Activated CD8-positive, alpha-beta memory T cell treated with anti-CD3 and anti-CD28 coated beads, Interleukin-2, amount 50 U/mL, for 4 hours (primary cell): ENCODE measurements around the gene OR5AN1.
"Not testable (repeated sequence)": the region's sequence is repeated elsewhere in the genome, so short reads cannot be mapped to it uniquely, and the experiment has no call there.

ENCODE experiments used
- DNase-seq: peaks from one replicate; pipeline ENCODE4 v3.0.0-alpha.2; 2020

Gene OR5AN1, protein sequence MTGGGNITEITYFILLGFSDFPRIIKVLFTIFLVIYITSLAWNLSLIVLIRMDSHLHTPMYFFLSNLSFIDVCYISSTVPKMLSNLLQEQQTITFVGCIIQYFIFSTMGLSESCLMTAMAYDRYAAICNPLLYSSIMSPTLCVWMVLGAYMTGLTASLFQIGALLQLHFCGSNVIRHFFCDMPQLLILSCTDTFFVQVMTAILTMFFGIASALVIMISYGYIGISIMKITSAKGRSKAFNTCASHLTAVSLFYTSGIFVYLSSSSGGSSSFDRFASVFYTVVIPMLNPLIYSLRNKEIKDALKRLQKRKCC

DNA sequence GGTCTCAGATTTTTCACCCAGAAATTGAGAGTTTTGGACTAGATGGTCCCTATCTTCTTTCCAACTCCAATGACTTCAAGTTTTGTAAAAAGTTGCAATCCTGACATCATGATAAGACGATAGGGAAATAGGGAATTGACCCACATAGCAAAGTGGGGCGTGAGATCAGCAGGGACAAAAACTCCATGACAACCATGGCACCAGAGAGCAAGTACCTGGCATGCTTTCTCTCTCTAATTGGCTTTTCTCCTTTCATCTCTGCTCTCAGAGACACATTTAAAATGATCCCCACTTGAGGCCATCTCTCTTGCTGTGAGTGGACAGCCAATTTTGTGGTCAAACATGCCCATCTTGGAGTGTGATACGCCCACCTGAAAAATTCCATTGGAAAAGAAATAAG, at the start of gene OR5AN1:
TSS of gene OR5AN1 (plus strand) at position 301 of the 400 bp plus-strand sequence. CDS start 5,564 bp downstream, outside the sequence.
- DNase-seq, result no peak

DNA sequence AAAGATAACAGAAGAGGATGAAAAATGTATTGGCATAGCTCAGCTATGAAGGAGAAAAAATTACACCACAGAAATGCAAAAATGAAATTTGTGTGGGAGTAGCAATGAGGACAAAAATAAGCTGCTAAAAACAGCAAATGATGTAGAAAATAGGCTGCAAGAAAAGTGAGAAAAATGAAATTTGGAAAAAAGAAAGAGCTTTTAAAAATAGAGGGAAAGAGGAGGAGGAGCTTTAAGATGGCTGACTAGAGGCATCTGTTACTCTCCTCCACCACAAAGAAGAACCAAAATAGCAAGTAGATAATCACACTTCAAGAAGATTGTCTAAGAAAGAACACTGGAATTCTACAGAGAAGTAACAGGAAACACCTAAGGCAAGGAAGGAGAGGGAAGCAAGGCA, 23.7 kb upstream of the OR5AN1 start:
- DNase-seq, result no peak

DNA sequence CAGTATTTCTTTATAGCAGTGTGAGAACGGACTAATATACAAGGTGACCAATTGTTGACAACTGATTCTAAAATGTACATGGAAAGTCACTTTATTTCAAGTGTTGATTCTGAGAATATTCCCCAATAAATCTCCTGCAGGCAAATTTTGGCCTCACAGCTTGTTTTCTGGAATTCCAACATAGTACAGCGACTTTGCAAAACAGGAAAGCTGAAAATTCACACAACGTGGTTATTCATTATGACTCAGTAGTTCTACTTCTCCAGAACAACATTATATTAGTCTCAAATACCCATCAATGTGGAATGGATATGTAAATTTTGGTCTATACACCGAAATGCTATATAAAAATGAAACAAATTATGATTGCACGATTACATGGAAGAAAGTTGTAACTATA, 22.5 kb upstream of the OR5AN1 start:
- DNase-seq, result no peak

DNA sequence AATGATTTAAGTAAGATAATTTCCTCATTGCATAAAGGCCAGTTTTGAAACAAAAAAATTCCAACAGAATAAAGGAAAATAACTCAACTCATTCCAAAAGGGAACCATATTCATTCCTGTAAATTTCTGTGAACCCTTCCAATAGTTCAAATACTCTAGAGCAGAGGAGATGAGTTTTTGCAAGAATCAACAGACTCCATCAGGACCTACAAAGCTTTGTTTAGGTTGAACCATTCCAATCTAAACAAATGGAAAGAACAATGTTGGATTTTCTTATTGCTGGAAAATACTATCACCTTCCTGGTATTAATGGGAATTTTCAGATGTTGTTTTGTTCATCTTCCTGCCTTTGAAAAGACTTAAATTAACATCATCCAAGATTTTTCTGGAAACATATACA, 21.8 kb upstream of the OR5AN1 start:
- DNase-seq, result no peak

DNA sequence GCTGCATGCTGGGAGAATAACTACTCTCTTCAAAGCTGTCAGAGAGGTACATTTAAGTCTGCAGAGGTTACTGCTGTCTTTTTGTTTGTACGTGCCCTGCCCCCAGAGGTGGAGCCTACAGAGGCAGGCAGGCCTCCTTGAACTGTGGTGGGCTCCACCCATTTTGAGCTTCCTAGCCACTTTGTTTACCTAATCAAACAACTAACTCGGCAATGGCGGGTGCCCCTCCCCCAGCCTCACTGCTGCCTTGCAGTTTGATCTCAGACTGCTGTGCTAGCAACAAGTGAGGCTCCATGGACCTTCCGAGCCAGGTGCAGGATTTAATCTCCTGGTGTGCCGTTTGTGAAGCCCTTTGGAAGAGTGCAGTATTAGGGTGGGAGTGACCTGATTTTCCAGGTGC, 9.0 kb upstream of the OR5AN1 start:
- not testable (repeated sequence) for DNase-seq

DNA sequence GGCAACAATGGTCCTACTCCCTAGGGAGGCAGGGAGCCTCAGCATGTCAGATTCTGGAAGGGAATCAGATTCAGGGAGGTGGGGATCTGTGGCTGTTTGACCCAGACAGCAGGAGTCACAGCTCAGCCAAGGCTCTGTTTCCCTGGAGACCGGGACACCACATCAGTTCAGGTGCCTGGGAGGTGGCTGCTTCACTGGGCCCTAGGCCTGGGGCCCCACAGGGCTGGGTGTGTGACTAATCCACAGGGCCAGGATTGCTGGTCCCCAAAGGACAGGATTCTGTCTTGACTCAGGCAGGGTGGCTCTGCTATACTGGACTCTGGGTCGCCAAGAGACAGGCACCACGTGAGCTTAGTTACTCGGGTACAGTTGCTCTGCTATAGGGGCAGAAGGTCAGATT, 3.5 kb upstream of the OR5AN1 start:
- DNase-seq, result no peak

DNA sequence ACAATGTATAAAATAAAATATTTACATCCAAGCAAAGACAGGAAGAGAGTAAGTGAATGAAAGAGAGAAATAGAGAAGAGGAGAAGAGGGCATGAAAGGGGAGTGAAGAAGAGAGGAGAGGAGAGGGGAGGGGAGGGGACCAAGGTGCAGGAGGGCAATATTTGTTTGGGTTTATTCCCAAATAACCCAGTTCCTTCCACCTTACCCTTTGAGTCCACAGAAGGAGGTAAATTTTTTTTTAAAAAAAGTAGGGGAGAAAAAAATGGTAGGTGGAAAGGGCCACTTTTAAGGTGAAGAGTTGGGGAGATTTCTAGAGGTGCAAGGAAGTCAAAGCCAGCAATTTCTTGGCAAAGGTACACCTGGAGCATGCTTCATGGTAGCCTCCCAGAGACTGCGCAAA, 2.1 kb upstream of the OR5AN1 start:
- DNase-seq, result no peak

DNA sequence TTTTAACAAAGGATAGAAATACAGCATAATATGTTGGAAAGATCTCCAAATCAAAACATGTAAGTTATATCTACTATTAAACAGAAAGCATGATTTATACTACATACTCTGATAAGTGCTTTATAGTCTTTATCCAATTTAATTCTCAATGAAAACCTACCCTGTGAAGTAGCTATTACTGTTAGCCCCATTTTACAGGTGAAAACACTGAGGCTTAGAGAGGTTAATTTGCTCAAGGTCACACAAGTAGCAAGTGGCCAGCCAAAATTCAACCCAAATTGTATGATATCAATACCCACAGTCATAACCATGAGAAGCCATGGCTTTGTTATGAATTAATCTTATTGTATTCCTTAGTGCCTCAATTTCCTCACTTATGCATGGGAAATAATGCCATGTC, 675 bp upstream of the OR5AN1 start:
- no peak for DNase-seq

DNA sequence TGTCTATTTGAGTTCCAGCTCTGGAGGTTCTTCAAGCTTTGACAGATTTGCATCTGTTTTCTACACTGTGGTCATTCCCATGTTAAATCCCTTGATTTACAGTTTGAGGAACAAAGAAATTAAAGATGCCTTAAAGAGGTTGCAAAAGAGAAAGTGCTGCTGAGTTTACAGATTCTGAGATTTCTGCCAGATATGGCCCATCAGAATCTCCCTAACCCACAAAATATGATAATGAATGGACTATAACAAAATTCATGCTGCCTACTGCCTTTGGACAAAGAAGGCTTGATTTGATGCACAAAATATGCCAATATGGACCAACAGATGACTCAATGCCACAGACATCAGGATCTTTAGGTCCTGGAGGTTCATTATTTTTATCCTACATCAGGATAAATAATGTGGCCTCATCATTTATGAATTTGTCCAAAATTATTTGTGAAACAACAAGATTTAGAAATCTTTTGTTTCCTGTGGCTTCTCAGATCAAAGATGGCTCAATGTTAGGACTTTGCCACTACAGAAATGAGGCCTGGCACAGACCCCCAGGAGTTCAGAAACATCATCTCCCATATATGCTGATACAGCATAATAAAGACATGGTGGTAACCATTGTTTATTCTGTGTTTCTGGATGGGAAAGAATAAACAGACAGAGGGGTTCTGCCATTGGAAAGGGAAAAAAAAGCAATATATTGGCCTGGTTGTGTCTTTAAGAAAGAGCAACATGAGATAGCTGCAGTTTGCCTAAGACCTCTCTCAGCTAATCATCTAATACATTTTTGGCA, 6.7 kb downstream of the OR5AN1 start:
- DNase-seq, result no peak

DNA sequence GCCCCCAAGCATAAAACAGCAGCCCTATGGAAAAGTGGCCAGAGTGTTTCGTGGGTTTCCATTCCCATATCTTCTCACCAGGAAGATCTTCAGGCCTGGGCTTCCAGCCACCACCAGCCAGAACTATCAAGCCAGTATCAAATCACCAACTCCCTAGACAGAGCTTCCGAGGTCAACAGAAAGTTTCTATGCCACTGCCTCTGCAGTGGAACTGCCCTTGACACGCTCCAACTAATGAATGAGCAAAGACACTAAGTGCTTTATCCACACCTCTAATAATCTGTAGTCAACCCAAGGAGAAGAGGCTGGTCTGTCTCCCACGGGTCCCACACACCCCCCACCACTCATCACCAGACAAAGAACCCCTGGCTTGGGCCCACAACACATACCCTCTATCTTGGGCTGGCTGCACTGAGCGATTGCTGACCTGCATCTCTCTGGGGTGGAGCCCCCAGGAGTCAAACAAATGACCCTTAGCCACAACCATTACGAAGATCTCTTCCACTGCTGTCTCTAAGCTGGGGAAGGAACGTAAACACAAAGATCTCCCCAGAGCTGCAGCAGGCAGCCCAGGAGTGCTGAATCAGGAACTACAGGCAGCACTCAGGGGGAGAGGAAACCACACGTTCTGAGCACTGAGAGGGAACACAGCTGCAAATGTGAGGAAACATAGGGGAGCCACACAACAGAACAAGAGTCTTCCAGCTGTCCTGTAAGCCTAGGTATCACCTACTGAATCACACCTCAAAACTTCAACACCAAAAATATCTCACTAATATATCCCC, 9.7 kb downstream of the OR5AN1 start:
- no peak for DNase-seq

DNA sequence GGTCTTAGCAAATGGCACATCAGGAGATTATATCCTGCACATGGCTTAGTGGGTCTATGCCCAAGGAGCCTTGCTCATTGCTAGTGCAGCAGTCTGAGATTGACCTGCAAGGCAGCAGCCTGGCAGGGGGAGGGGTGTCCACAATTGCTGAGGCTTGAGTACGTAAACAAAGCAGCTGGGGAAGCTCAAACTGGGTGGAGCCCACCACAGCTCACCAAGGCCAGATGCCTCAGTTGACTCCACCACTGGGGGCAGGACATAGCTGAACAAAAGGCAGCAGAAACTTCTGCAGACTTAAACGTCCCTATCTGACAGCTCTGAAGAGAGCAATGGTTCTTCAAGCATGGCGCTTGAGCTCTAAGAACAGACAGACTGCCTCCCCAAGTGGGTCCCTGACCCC, 13.6 kb downstream of the OR5AN1 start:
- DNase-seq, result not testable (repeated sequence)

DNA sequence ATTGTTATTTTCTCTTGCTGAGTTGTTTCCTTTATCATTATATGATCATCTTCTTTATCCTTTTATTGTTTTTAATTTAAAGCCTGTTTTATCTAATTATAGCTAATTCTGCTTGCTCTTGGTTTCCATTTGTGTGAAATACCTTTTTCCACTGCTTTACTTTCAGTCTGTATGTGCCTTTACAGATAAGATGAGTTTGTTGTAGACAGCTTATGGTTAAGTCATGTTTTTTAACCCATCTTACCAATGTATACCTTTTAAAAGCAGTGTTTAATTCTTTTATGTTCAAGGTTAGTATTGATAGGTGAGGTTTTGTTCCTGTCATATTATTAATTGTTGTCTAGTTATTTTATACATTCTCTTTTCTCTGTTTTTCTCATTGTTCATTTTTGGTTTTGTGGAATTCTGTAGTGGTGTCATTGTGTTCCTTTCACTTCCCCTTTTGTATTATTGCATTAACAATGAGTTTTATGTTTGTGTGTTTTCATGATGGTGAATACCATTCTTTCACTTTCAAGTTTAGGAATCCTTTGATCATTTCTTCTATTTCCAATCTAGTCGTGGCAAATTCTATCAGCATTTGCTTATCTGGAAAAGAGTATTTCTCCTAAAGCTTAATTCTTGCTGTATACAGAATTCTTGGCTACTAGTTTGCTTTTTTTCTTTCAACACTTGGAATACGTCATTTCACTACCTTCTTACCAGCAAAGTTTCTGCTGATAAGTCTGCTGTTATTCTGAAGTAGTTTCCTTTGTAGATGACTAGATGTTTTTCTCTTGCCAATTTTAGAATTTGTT, 21.8 kb downstream of the OR5AN1 start:
- no peak for DNase-seq

DNA sequence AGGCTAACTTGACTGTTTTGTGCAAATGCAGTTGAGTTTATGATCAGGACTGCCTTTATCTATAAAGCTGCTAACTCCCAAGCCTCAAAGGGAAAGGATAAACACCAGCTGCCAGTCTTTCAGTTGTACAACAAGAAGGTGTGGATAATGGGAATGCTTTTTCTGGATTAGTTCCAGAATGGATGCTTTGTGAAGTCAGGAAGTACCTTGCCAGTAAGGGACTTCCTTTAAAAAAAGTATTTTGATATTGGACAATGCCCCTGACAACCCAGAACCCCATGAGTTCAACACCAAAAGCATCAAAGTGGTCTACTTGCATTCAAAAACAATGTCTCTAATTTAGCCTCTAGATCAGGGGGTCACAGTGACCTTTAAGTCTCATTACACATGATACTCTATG, 35.5 kb downstream of the OR5AN1 start:
- DNase-seq, result no peak

DNA sequence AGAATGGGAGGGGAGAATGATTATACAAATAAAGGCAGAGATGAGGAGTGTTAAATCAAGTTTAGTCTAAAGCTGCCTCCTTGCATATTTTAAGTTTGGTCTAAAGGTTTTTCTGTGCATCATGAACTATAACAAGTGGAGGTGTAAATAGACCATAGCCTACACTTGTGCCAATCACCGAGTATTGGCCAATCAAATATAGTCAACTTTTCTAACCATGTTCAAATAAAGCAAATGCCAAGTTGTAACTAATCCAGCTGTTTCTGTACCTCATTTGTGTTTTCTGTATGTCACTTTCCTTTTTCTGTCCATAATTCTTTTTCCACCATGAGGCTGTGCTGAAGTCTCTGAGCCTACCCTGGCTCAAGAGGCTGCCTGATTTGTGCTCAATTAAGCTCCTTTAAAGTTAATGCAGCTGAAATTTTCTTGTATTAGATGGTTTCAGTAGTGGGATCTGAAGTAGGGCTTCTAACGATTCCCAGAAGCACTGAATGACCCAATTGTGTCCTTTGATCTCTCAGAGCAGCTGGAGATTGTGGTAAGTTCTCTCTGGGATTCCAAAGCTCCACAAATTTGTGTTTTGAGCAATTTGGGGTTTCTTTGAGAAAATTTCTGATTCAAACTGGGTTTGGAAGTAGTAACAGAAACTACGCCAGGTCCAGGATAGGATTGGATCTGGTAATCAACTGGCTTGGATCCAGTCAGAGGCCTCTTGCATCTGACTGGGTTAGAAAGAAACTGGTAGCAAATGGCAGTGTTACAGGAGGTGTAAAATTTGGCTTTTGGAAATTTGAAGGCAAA, 42.0 kb downstream of the OR5AN1 start:
- DNase-seq, result no peak

DNA sequence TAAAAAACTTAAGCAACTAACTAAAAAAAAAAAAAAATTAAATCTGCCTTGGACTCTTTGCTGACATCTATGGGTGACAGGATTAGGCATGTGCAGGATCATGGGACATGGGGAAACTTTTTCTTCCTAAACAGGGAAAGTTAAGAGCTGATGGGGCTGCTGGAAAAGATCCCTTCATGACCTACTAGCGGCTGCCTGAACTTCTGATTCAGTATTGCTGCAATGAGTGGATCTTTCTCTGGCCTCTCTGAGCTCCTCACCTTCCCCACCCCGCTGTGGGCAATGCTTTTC, 42.5 kb downstream of the OR5AN1 start:
- DNase-seq, result no peak

DNA sequence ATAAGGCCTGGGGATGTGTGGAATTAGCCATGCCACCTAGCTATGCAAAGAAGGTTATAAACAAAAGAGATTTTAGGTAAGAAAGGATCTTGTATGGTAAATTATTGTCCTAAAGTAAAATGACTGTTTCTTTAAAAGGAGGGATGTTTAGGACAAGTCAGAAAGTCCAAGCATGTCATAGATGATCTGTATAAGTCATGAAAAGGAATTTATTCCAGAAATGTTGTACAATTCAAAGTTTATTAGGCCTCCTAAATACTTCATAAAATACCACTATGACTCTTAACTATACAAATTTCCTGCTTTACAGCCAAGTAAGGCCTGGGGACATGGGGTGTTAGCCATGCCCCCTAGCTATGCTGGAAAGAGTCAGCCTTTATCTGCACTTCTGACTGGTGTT, 44.9 kb downstream of the OR5AN1 start:
- no peak for DNase-seq

DNA sequence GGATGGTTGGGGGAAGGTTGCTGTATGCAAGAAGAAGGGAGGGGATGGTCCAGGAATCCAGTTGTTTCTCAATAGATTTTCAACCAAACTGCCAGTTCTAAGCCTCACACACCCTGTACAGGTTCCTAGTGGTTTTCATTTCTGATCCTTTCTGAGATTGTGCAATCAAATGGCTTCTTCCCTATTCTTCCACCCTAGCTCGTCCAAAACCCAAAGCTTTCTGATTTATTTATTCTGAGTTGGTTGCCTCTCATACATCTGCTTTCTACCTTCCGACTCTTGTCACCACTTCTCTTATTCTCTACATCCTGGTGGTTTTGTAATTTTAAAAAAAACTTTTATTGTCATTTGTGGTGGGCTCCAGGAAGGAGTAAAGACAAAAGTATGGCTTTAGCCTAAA, 55.0 kb downstream of the OR5AN1 start:
- DNase-seq, result no peak

DNA sequence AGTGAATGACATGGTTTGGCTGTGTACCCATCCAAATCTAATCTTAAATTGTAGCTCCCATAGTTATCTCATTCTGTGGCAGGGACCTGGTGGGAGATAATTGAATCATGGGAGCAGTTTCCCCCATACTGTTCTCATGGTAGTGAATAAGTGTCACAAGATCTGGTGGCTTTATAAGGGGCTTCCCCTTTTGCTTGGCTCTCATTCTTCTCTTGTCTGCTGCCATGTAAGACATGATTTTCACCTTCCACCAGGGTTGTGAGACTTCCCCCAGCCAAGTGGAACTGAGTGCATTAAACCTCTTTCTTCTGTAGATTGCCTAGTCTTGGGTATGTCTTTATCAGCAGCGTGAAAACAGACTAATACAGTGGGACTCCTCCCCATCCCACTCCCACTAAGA, 56.4 kb downstream of the OR5AN1 start:
- DNase-seq, result no peak

DNA sequence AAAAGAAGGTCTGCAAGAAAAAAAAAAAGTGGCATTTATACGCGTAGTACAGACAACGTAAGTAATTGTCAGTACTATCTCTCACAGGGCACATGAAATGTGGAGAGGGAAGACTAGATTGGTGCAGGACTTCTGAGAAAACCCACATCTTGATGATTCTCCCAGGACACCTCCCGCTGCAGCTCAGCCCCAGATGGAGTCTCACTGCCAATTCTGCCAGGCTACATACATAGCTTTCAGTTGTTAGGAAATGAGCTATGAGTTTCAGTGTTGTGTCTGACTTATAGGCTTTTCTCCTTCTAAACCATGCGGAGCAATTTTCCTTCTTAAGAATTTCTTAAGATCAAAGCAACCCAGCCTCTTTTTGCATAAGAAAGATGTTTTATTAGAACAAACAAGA, 57.9 kb downstream of the OR5AN1 start:
- DNase-seq, result no peak

DNA sequence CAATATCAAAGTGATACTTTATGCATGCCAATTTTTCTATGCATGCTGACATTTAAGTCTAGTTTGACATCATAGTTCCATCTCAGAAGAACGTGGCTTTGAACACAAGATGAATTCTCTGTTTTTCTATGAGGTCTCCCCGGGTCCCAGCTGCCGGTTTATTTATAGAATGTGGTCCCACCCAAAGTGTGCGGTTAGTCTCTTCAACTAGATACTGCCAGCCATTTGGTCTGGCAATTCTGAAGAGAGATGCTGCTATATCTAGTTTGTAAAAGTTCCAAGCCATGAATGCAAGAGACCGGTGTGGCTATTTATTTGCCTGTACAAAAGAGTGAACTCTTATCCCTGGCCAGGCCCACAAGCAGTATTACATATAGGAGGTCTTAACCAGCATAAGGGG, 58.3 kb downstream of the OR5AN1 start:
- DNase-seq, result no peak

DNA sequence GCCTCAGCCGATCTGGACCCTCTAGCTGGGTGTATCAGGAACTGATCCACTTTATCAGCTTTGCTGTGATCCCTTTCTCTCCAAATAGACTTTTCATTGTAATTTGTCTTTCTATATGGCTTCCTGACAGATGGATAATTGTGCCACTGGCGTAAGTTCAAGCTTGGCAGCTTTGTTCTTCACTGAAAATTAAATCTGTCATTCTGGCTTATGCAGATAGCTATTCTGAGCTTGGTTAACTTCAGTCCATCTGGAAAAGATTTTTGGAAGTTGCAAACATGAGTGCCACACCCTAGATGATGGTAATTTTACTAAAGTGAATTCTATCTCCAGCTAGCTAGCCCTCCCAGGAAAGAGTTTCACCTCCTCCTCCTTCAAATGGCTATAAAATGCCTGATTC, 59.5 kb downstream of the OR5AN1 start:
- no peak for DNase-seq
